OCI-LY1 (cell line): ENCODE measurements around the gene SLC47A1.
"Not testable (repeated sequence)": the region's sequence is repeated elsewhere in the genome, so short reads cannot be mapped to it uniquely, and the experiment has no call there.

Experiments
- H2AFZ ChIP-seq: fragments of 200-600 bp; sonication (generic), shearing (Covaris generic); 2 replicates; pipeline ENCODE4 v1.6.0; 2014; ENCODE audit warnings: antibody characterized with exemption, mild to moderate bottlenecking, low read length
- H3F3A ChIP-seq: fragments of 200-600 bp; sonication (generic), shearing (Covaris generic); 2 replicates; pipeline ENCODE4 v1.6.0; 2014; ENCODE audit warnings: mild to moderate bottlenecking, antibody characterized with exemption, low read length, moderate library complexity; ENCODE audit not compliant: insufficient read depth
- H3K27ac ChIP-seq: fragments of 200-600 bp; sonication (generic); 2 replicates; pipeline ENCODE4 v1.5.1; 2014; ENCODE audit warnings: low read length, mixed run types, mild to moderate bottlenecking, low read depth; ENCODE audit not compliant: poor library complexity, severe bottlenecking
- H3K27me3 ChIP-seq: fragments of 200-600 bp; sonication (generic); 2 replicates; pipeline ENCODE4 v1.6.0; 2014; ENCODE audit warnings: antibody characterized with exemption, mild to moderate bottlenecking, low read length, moderate library complexity; ENCODE audit not compliant: insufficient read depth
- H3K36me3 ChIP-seq: fragments of 200-600 bp; sonication (generic); 2 replicates; pipeline ENCODE4 v1.6.1; 2014; ENCODE audit warnings: mild to moderate bottlenecking, antibody characterized with exemption, low read length, moderate library complexity, mixed read lengths; ENCODE audit not compliant: insufficient read depth
- H3K4me1 ChIP-seq: fragments of 200-600 bp; sonication (generic); 2 replicates; pipeline ENCODE4 v1.5.1; 2014; ENCODE audit warnings: mild to moderate bottlenecking, low read length, moderate library complexity; ENCODE audit not compliant: insufficient read depth, severe bottlenecking
- H3K4me2 ChIP-seq: fragments of 200-600 bp; sonication (generic), shearing (Covaris generic); 2 replicates; pipeline ENCODE4 v1.6.1; 2014; ENCODE audit warnings: low read length
- H3K4me3 ChIP-seq: fragments of 200-600 bp; sonication (generic); 2 replicates; pipeline ENCODE4 v1.5.1; 2014; ENCODE audit warnings: low read length, low read depth, mild to moderate bottlenecking, mixed read lengths; ENCODE audit not compliant: poor library complexity, severe bottlenecking
- H3K79me2 ChIP-seq: fragments of 200-600 bp; shearing (Covaris generic); 2 replicates; pipeline ENCODE4 v1.6.1; 2016; ENCODE audit warnings: mixed run types, low read length, mixed read lengths; ENCODE audit not compliant: insufficient read depth
- H3K9ac ChIP-seq: fragments of 200-600 bp; sonication (generic), shearing (Covaris generic); 2 replicates; pipeline ENCODE4 v1.6.1; 2014; ENCODE audit warnings: mild to moderate bottlenecking, low read length, mixed read lengths
- H3K9me2 ChIP-seq: fragments of 200-600 bp; sonication (generic), shearing (Covaris generic); 2 replicates; pipeline ENCODE4 v1.6.1; 2014; ENCODE audit warnings: low read depth, mild to moderate bottlenecking, low read length, mixed read lengths
- H3K9me3 ChIP-seq: fragments of 200-600 bp; shearing (Covaris generic); 2 replicates; pipeline ENCODE4 v1.6.1; 2014; ENCODE audit warnings: low read length, mixed read lengths
- H4K20me1 ChIP-seq: fragments of 200-600 bp; sonication (generic), shearing (Covaris generic); 2 replicates; pipeline ENCODE4 v1.6.0; 2016; ENCODE audit warnings: mild to moderate bottlenecking, low read length; ENCODE audit not compliant: insufficient read depth
- EZH2 ChIP-seq: fragments of 200-600 bp; sonication (generic), shearing (Covaris generic); IDR thresholded peaks from 2 replicates; pipeline ENCODE4 v1.8.0; 2017; ENCODE audit warnings: borderline replicate concordance, mixed run types, mild to moderate bottlenecking, antibody characterized with exemption, low read length, moderate library complexity, mixed read lengths
- TF ChIP-seq, protein P1 (sequence below): fragments of 200-600 bp; sonication (generic), shearing (Covaris generic); IDR thresholded peaks from 2 replicates; pipeline ENCODE4 v1.5.1; 2017; ENCODE audit warnings: mild to moderate bottlenecking, antibody characterized with exemption, low read length, moderate library complexity, mixed read lengths

The SLC47A1 gene

GRCh38 chr17:19507775-19508576, 25.7 kb upstream of the SLC47A1 start:
- Histone ChIP-seq H3K36me3 (no peaks in the 10 kb centered on the region), H3K27ac (no peak overlapping the region), H3K79me2 (no peaks in the 10 kb centered on the region)

GRCh38 chr17:19508577-19508867, 25.1 kb upstream of the SLC47A1 start:
- H2AFZ ChIP-seq = 0 out of 2 replicates have a peak overlapping the region, but pooled peaks have one; percentile 15
- no peaks in the 10 kb centered on the region for H3K36me3 ChIP-seq
- H3K9me2 ChIP-seq = no peaks in the 10 kb centered on the region
- peaks cover 4% of the 10 kb centered on the region; the same call in 1 of the 2 replicates for H3F3A ChIP-seq
- H3K27ac ChIP-seq = peak overlapping the region; percentile 16
- H3K79me2 ChIP-seq = no peaks in the 10 kb centered on the region
- H3K4me2 ChIP-seq = peak overlapping the region; percentile 79
- peak overlapping the region; percentile 74 for H3K4me3 ChIP-seq
- H3K9me3 ChIP-seq = no peaks in the 10 kb centered on the region
- peaks cover 4% of the 10 kb centered on the region; the same call in 1 of the 2 replicates for H3K27me3 ChIP-seq
- peaks cover 9% of the 10 kb centered on the region for H3K4me1 ChIP-seq
- TF ChIP-seq, protein P1, sequence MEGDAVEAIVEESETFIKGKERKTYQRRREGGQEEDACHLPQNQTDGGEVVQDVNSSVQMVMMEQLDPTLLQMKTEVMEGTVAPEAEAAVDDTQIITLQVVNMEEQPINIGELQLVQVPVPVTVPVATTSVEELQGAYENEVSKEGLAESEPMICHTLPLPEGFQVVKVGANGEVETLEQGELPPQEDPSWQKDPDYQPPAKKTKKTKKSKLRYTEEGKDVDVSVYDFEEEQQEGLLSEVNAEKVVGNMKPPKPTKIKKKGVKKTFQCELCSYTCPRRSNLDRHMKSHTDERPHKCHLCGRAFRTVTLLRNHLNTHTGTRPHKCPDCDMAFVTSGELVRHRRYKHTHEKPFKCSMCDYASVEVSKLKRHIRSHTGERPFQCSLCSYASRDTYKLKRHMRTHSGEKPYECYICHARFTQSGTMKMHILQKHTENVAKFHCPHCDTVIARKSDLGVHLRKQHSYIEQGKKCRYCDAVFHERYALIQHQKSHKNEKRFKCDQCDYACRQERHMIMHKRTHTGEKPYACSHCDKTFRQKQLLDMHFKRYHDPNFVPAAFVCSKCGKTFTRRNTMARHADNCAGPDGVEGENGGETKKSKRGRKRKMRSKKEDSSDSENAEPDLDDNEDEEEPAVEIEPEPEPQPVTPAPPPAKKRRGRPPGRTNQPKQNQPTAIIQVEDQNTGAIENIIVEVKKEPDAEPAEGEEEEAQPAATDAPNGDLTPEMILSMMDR = no peak
- no peak for TF ChIP-seq EZH2
- H4K20me1 ChIP-seq = no peaks in the 10 kb centered on the region
- peak overlapping the region; percentile 49; the same call in 1 of the 2 replicates for H3K9ac ChIP-seq

More at GRCh38 chr17:19507775-19508576, 25.7 kb upstream of the SLC47A1 start:
- TF ChIP-seq, protein P1 = no peak
- no peak for TF ChIP-seq EZH2
- Histone ChIP-seq H3K4me1 (peaks cover 9% of the 10 kb centered on the region), H3K4me3 (peak overlapping the region; percentile 74), H3K27me3 (peaks cover 4% of the 10 kb centered on the region; the same call in 1 of the 2 replicates), H2AFZ (no peak overlapping the region), H4K20me1 (no peaks in the 10 kb centered on the region), H3K4me2 (peak overlapping the region; percentile 79), H3K9me3 (no peaks in the 10 kb centered on the region), H3K9ac (peak overlapping the region; percentile 49; the same call in 1 of the 2 replicates), H3F3A (peaks cover 4% of the 10 kb centered on the region; the same call in 1 of the 2 replicates), H3K9me2 (no peaks in the 10 kb centered on the region)

GRCh38 chr17:19509281-19509852, 24.3 kb upstream of the SLC47A1 start:
- not testable (repeated sequence) for H3K9ac ChIP-seq, H3K4me2 ChIP-seq, H3K27ac ChIP-seq, H3K4me3 ChIP-seq, H3K9me3 ChIP-seq, H3K27me3 ChIP-seq, H2AFZ ChIP-seq, H4K20me1 ChIP-seq, H3K4me1 ChIP-seq, H3K36me3 ChIP-seq, H3F3A ChIP-seq, H3K79me2 ChIP-seq, H3K9me2 ChIP-seq
